ELR (cell line): ENCODE data around the gene PRDM13.
"Not testable (repeated sequence)": the region's sequence is repeated elsewhere in the genome, so short reads cannot be mapped to it uniquely, and the experiment has no call there.

ENCODE experiments used
- DNase-seq: peaks from one replicate; pipeline ENCODE4 v3.0.0-alpha.2; 2015; ENCODE audit warnings: low read depth

Gene PRDM13

DNA sequence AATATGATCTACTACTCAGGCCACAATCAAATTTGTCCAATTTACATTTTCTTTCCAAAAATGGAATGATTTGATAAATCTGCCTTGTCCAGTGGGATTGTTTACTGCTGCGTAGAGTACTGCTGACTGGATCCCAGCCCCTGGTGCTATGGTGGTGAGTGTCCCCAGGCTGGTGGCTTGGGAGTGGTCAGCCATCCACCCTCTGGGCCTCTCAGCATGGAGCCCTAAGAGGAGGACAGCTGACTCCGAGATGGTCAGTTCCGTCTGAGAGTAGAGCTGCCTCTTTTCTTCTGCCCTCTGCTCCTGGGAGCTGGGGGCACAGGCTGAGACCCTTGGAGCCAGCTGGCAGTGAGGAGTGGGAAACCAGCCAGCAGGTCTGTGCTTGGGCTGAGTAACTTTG, 22.7 kb downstream of the PRDM13 start:
- DNase-seq: no peak

DNA sequence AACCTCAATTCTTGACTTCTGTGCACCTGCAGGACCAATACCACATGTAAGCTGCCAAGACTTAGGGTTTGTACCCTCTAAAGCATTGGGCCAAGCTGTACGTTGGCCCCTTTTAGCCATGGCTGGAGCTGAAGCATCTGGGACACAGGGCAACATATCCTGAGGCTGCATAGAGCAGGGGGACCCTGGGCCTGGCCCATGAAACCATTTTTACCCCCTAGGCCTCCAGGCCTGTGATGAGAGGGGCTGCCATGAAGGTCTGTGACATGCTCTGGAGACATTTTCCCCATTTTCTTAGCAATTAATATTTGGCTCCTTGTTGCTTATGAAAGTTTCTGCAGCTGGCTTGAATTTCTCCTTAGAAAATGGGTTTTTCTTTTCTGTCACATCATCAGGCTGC, 31.0 kb downstream of the PRDM13 start:
- DNase-seq: no peak

GRCh38 chr6:99638358-99638757, 31.7 kb downstream of the PRDM13 start:
- not testable (repeated sequence) for DNase-seq

GRCh38 chr6:99641270-99641669, 34.6 kb downstream of the PRDM13 start:
- no peak for DNase-seq

DNA sequence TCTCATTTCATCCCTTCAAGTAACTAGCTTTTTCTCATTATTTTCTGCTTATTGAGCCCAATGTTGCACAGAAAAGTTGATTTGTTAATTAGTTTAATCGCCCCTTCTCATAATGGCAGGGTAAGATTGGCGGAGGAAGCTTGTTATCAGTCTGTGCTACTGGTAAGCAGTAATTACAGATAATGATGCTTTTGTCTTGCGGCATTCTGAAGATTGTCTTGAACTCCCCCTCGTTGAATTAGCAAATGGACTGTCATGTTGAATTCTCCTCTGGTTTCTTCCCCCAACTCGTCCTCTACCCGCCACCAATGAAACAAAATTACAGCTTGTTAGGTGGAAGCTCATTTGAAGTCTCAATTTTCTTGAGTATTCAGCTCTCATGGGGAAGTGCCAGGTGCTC, 39.4 kb downstream of the PRDM13 start:
- DNase-seq: no peak

- DNase-seq: not testable (repeated sequence)
Observed at GRCh38 chr6:99650091-99650571, 43.5 kb downstream of the PRDM13 start.

GRCh38 chr6:99660206-99660605, 53.6 kb downstream of the PRDM13 start:
- no peak for DNase-seq

DNA sequence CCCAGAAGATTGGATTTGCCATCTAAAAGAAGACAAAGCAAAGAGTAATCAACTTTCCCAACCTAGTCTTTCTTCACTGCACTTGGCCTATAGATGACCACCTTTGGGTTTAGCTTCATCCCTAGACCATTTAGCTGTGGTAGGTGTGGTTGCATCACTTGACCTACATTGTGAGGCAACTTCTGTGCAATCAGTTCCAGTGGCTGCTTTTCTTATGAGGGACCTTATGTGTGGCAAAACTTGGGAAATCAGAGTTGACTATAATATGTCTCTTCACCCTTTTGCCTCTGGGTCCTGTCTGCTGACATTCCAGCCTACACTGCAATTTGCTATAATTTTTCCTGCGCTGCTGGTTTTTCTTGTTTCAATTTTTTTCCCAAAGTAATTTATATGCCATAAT, 55.2 kb downstream of the PRDM13 start:
- no peak for DNase-seq

DNA sequence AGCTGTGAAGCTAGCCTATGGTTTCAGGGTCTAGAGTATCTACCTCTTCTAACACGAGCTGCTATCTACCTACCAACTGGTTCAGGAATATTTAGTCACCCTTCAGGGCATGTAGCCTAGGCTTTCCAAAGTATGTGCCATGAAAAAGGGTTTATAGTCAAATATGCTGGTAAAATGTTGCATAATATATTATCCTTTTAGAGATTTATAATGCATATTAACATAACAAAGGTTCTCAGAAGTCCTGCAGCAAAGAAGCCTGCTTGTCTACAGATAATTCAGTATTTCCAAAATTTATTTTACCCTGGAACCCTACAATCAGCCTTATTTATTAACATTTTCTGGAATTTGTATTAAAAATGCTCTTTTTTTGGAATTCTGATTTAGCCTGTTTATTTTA, 56.0 kb downstream of the PRDM13 start:
- DNase-seq: no peak
